Measurements from ENCODE around the gene NACC2. TPM values are rescaled to one million over a fixed set of nuclear protein-coding genes. Genes with fewer than 3 reads are reported as not detected.
A peak's percentile ranks its signal among the peaks of the same experiment; 100 is the strongest.

NACC2 gene
- total and polyA plus RNA-seq, 9 of the 15 experiments (the other 6 are each of a cell fraction or from before 2014, with no cell fraction given): 0.70 to 25.1 (median 5.6) TPM

DNA sequence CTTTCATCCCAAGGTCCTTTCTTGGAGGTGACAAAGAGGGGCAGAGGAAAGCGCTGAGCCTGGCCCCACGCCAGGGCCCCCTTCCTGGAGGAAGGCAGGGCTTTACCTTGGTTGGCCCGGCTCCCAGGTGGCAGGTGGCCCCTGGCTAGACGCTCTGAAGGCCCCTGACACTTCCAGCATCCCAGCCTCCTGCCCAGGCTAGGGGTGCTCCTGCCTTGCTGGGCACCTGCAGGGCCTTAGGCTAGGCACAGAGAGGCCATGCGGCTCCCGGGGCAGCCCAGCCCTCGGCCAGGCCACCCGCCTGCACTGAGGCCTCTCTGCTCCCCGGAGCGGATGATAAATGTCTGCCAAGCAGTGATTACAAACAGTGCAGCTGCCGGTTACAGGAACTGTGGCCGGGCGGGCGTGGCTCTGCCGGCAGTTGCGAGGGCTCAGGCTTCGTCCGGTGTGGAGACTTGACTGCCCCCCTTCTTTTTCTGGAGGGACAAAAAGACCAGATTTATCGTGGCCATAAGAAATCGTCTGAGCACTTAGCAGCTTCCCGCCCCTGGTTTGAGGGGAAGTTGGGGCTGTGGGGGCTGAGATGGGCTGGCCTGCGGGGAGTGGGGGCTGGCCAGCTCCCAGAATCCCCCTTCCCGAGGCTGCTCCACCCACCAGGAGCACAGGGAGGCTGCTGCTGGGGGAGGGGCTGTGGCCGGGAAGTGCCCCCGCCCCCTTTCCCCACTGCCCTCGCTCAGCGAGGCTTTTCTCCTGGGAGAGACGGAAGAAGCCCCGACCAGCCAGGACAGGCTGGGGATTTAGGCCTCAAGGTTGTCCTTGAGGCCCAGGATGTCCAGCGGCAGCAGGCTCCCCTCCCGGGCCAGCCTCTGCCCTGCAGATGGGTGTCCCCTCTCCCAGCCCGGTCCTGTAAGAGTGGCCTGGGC is 102.3 kb downstream of the NACC2 start (continued):
- TF ChIP-seq, protein P1, sequence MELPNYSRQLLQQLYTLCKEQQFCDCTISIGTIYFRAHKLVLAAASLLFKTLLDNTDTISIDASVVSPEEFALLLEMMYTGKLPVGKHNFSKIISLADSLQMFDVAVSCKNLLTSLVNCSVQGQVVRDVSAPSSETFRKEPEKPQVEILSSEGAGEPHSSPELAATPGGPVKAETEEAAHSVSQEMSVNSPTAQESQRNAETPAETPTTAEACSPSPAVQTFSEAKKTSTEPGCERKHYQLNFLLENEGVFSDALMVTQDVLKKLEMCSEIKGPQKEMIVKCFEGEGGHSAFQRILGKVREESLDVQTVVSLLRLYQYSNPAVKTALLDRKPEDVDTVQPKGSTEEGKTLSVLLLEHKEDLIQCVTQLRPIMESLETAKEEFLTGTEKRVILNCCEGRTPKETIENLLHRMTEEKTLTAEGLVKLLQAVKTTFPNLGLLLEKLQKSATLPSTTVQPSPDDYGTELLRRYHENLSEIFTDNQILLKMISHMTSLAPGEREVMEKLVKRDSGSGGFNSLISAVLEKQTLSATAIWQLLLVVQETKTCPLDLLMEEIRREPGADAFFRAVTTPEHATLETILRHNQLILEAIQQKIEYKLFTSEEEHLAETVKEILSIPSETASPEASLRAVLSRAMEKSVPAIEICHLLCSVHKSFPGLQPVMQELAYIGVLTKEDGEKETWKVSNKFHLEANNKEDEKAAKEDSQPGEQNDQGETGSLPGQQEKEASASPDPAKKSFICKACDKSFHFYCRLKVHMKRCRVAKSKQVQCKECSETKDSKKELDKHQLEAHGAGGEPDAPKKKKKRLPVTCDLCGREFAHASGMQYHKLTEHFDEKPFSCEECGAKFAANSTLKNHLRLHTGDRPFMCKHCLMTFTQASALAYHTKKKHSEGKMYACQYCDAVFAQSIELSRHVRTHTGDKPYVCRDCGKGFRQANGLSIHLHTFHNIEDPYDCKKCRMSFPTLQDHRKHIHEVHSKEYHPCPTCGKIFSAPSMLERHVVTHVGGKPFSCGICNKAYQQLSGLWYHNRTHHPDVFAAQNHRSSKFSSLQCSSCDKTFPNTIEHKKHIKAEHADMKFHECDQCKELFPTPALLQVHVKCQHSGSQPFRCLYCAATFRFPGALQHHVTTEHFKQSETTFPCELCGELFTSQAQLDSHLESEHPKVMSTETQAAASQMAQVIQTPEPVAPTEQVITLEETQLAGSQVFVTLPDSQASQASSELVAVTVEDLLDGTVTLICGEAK (IDR thresholded peaks at IDR 0.05): no peak
- TF ChIP-seq, protein P1 (CRISPR knock-in tag; IDR thresholded peaks at IDR 0.05): no peak
- TF ChIP-seq ZNF354B (CRISPR knock-in tag; IDR thresholded peaks at IDR 0.05) (no peak), IFI16 (CRISPR knock-in tag; IDR thresholded peaks at IDR 0.05) (no peak), ZNF324 (CRISPR knock-in tag; IDR thresholded peaks at IDR 0.05) (no peak), XRCC5 (IDR thresholded peaks at IDR 0.05; ENCODE audit: low read depth, low read length) (0 out of 2 replicates have a peak, but pooled peaks have one; percentile 67), NR3C1 (CRISPR knock-in tag; IDR thresholded peaks at IDR 0.05) (no peak)
- TF ChIP-seq, protein P2, sequence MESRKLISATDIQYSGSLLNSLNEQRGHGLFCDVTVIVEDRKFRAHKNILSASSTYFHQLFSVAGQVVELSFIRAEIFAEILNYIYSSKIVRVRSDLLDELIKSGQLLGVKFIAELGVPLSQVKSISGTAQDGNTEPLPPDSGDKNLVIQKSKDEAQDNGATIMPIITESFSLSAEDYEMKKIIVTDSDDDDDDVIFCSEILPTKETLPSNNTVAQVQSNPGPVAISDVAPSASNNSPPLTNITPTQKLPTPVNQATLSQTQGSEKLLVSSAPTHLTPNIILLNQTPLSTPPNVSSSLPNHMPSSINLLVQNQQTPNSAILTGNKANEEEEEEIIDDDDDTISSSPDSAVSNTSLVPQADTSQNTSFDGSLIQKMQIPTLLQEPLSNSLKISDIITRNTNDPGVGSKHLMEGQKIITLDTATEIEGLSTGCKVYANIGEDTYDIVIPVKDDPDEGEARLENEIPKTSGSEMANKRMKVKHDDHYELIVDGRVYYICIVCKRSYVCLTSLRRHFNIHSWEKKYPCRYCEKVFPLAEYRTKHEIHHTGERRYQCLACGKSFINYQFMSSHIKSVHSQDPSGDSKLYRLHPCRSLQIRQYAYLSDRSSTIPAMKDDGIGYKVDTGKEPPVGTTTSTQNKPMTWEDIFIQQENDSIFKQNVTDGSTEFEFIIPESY (CRISPR knock-in tag; IDR thresholded peaks at IDR 0.05): 0 out of 2 replicates have a peak, but pooled peaks have one; percentile 33
- TF ChIP-seq, protein P3, sequence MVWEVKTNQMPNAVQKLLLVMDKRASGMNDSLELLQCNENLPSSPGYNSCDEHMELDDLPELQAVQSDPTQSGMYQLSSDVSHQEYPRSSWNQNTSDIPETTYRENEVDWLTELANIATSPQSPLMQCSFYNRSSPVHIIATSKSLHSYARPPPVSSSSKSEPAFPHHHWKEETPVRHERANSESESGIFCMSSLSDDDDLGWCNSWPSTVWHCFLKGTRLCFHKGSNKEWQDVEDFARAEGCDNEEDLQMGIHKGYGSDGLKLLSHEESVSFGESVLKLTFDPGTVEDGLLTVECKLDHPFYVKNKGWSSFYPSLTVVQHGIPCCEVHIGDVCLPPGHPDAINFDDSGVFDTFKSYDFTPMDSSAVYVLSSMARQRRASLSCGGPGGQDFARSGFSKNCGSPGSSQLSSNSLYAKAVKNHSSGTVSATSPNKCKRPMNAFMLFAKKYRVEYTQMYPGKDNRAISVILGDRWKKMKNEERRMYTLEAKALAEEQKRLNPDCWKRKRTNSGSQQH (CRISPR knock-in tag; IDR thresholded peaks at IDR 0.05): no peak

Measured in K562 (cell line).